AG08396 (cell line): Measurements from ENCODE around the gene MALRD1.

Source experiments
- DNase-seq: peaks from one replicate; pipeline ENCODE4 v3.0.0; 2012; ENCODE audit warnings: low spot score, mixed read lengths

MALRD1 gene

DNA sequence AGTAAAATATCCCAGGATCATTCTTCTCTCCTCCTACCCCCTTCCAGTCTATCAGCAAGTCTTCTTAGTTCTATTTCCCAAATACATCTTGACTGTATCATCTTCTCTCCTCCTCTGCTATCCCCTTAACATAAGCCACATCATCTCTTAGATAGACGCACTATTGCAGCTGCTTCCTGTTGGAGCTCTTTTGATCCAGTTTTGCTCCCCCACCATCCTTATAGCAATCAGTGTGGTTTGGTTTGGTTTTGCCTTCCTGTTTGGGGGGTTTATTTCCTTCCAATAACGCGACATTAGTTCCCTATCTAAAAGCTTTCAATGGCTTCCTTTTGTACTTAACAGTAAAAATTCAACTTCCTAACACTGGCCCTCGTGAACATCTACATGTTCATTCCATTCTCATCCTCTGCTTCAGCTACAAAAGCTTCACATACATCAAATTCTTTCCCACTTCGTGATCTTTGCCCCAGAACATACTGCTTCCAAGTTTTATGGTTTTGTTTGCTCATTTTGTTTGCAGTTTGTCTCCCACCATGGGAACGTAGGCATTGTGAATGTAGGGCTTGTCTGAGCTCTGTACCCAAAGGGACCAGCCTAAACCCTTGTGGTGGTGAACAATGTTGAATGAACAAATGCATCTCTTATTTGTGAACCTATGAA is 734.0 kb downstream of the MALRD1 start:
- no peak for DNase-seq

DNA sequence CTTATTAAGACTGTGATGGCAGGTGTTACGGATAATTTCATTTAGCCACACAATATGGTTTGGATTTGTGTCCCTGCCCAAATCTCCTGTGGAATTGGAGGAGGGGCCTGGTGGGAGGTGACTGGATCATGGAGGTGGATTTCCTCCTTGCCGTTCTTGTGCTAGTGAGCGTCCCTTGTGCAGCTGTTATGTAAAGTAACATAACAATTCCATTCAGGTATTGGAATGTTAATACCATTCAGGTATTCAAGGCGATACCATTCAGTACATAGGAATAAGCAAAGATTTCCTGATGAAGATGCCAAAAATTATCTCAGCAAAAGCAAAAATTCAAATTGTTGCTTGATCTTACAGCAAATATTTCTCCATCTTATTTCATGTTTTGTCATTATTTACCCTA is 735.1 kb downstream of the MALRD1 start:
- DNase-seq: no peak
